ENCODE measurements around the gene RHEBL1.

Gene RHEBL1

DNA sequence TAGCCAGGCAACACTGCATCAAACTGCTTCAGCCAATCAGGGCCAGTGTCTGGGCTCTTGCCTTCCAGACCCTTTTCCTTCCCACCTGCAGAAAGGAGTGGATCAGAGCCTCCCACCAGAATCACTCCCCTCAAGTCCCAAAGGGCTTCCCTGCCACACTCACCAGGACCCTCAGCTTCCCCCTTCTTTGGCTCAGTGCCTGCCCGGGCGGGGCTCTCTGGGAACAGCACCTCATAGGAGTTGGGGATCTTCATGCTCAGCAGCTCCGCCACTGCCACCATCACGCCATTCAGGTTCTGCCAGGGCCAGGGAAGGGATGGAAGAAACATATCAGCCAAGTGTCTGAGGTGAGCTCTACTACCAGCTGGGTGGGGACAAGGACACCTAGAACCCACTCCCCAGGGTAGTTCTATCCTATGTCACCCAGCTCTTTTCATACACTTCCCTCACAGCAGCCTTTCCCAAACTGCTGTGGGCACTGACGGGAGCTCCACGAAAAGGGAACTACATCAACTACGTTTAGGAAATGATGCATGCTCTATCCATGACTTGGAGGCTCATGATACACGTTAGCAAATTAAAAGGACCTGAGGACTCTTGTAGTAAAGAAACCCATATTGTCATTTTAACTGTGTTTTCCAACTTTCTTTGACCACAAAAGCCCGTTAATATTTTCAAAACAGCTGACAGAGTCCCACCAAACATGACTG lies 41.8 kb downstream of the RHEBL1 start:
- H3K4me3 ChIP-seq (ENCODE audit: low read depth, low read length): no peak overlapping the region
- no peak for DNase-seq (ENCODE audit: low read depth)
- TF ChIP-seq CTCF (IDR thresholded peaks at IDR 0.05; ENCODE audit: low read depth, low read length, missing control alignments): no peak
- in situ Hi-C loops (cut with HindIII; ENCODE audit: low sequenced_read_pairs): no loop called here

- DNase-seq (ENCODE audit: low read depth): no peak
- in situ Hi-C loops (cut with HindIII; ENCODE audit: low sequenced_read_pairs): no loop called here
- no peak overlapping the region for H3K4me3 ChIP-seq (ENCODE audit: low read depth, low read length)
- TF ChIP-seq CTCF (IDR thresholded peaks at IDR 0.05; ENCODE audit: low read depth, low read length, missing control alignments): no peak
Measured at GRCh38 chr12:49026678-49027480, 42.9 kb downstream of the RHEBL1 start.

DNA sequence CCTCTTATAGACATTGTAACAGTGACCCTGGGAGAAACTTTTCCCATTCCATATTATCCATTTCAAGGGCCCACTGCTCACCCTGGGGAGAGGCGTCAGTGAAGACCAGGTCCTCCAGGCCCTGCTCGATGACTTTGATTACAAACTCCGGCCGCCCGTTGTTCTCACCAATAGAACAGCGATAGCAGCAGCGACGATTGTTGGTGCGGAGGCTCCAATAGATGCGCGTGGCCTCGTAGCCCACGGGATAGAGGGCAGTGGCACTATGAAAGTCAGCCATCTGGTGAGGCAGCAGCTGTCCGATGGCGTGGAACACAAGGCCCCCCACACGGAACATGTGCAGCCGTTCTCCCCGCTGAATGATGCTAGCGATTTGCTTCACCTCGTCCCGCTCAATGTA lies 43.7 kb downstream of the RHEBL1 start:
- no peak overlapping the region for H3K4me3 ChIP-seq (ENCODE audit: low read depth, low read length)
- in situ Hi-C loops (cut with HindIII; ENCODE audit: low sequenced_read_pairs): no loop called here
- no peak for DNase-seq (ENCODE audit: low read depth)
- TF ChIP-seq CTCF (IDR thresholded peaks at IDR 0.05; ENCODE audit: low read depth, low read length, missing control alignments): no peak

- no peak for TF ChIP-seq CTCF (IDR thresholded peaks at IDR 0.05; ENCODE audit: low read depth, low read length, missing control alignments)
- no peak overlapping the region for H3K4me3 ChIP-seq (ENCODE audit: low read depth, low read length)
- no peak for DNase-seq (ENCODE audit: low read depth)
- in situ Hi-C loops (cut with HindIII; ENCODE audit: low sequenced_read_pairs): no loop called here
Measured at GRCh38 chr12:49025463-49025862, 44.3 kb downstream of the RHEBL1 start.

- H3K4me3 ChIP-seq (ENCODE audit: low read depth, low read length): no peak overlapping the region
- in situ Hi-C loops (cut with HindIII; ENCODE audit: low sequenced_read_pairs): no loop called here
- DNase-seq (ENCODE audit: low read depth): no peak
- TF ChIP-seq CTCF (IDR thresholded peaks at IDR 0.05; ENCODE audit: low read depth, low read length, missing control alignments): no peak
Measured at GRCh38 chr12:49024543-49024942, 45.2 kb downstream of the RHEBL1 start.

DNA sequence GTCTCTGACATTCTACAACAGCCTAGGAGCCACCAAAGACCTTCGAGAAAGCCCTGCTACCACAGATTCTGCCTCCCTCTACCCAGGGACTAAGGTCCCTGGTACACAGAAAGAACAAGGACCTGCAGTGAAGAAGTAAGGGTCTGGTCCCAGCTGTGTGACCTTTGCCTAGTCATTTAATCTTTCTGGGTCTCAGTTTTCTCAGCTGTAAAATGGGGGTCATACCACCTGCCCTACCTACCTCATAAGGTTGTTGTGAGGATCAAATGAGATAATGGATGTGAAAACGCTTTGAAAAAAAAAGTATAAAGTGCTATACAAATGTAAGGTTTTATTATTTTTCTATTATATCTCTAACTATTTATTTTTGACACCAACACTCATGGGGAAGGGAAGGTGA lies 46.0 kb downstream of the RHEBL1 start:
- no peak overlapping the region for H3K4me3 ChIP-seq (ENCODE audit: low read depth, low read length)
- in situ Hi-C loops (cut with HindIII; ENCODE audit: low sequenced_read_pairs): no loop called here
- TF ChIP-seq CTCF (IDR thresholded peaks at IDR 0.05; ENCODE audit: low read depth, low read length, missing control alignments): no peak
- DNase-seq (ENCODE audit: low read depth): no peak

Data from astrocyte of the cerebellum (primary cell).